GM23338 (cell line): Measurements from ENCODE around the gene RIIAD1. TPM values are rescaled to one million over a fixed set of nuclear protein-coding genes. Genes with fewer than 3 reads are reported as not detected.

ENCODE experiments used
- ATAC-seq: fragments of 200-7000 bp; cut with Tn5 transposase; 3 replicates; pipeline ENCODE4 v1.9.1; 2020
- DNase-seq: peaks from one replicate; pipeline ENCODE4 v3.0.0-alpha.2; 2015; ENCODE audit warnings: low spot score
- H2AFZ ChIP-seq: fragments of 200-600 bp; sonication (generic); 2 replicates; pipeline ENCODE4 v1.8.0; 2016; ENCODE audit warnings: antibody characterized with exemption, mild to moderate bottlenecking, moderate library complexity
- H3F3A ChIP-seq: fragments of 200-600 bp; sonication (generic); replicated peaks from 2 replicates; pipeline ENCODE4 v1.8.0; 2017; ENCODE audit warnings: antibody characterized with exemption, mixed run types, low read depth
- H3K27ac ChIP-seq: fragments of 200-600 bp; sonication (generic); 2 replicates; pipeline ENCODE4 v1.6.1; 2016; ENCODE audit warnings: low read depth
- H3K27me3 ChIP-seq: fragments of 200-600 bp; sonication (generic); 2 replicates; pipeline ENCODE4 v1.8.0; 2016; ENCODE audit warnings: mild to moderate bottlenecking, mixed run types, moderate library complexity; ENCODE audit not compliant: insufficient read depth
- H3K36me3 ChIP-seq: fragments of 200-600 bp; sonication (generic); 2 replicates; pipeline ENCODE4 v1.8.0; 2016; ENCODE audit warnings: mild to moderate bottlenecking; ENCODE audit not compliant: insufficient read depth
- H3K4me1 ChIP-seq: fragments of 200-600 bp; sonication (generic); 2 replicates; pipeline ENCODE4 v1.8.0; 2016; ENCODE audit warnings: mild to moderate bottlenecking, moderate library complexity; ENCODE audit not compliant: insufficient read depth
- H3K4me2 ChIP-seq: fragments of 200-600 bp; sonication (generic); 2 replicates; pipeline ENCODE4 v1.7.1; 2017; ENCODE audit warnings: mixed run types
- H3K4me3 ChIP-seq: fragments of 200-600 bp; sonication (generic); 2 replicates; pipeline ENCODE4 v1.6.1; 2016; ENCODE audit warnings: mixed run types
- H3K79me2 ChIP-seq: fragments of 200-600 bp; sonication (generic); replicated peaks from 2 replicates; pipeline ENCODE4 v1.8.0; 2017; ENCODE audit warnings: mild to moderate bottlenecking; ENCODE audit not compliant: insufficient read depth
- H3K9me2 ChIP-seq: fragments of 200-600 bp; sonication (generic); 2 replicates; pipeline ENCODE4 v1.8.0; 2017; ENCODE audit not compliant: insufficient read depth
- H4K20me1 ChIP-seq: fragments of 200-600 bp; sonication (generic); replicated peaks from 2 replicates; pipeline ENCODE4 v1.8.0; 2017; ENCODE audit warnings: mild to moderate bottlenecking; ENCODE audit not compliant: insufficient read depth
- H3K27ac Mint-ChIP-seq: 2 replicates; pipeline ENCODE4 v1.8.0; 2020; ENCODE audit warnings: inconsistent platforms, mild to moderate bottlenecking, moderate library complexity, mixed read lengths
- H3K27me3 Mint-ChIP-seq: 3 replicates; pipeline ENCODE4 v1.8.0; 2022; ENCODE audit warnings: low read depth, mild to moderate bottlenecking, moderate library complexity, mixed read lengths, inconsistent platforms; ENCODE audit not compliant: insufficient read depth, poor library complexity
- H3K36me3 Mint-ChIP-seq: 3 replicates; pipeline ENCODE4 v1.8.0; 2021; ENCODE audit warnings: low read depth, mild to moderate bottlenecking, inconsistent platforms, moderate library complexity, mixed read lengths
- H3K4me1 Mint-ChIP-seq: 3 replicates; pipeline ENCODE4 v1.8.0; 2020; ENCODE audit warnings: mild to moderate bottlenecking, inconsistent platforms, mixed read lengths
- H3K4me3 Mint-ChIP-seq: 3 replicates; pipeline ENCODE4 v1.8.0; 2021; ENCODE audit warnings: moderate library complexity, mild to moderate bottlenecking, inconsistent platforms, mixed read lengths
- H3K9me3 Mint-ChIP-seq: 3 replicates; pipeline ENCODE4 v1.8.0; 2020; ENCODE audit warnings: moderate library complexity, mild to moderate bottlenecking, inconsistent platforms, mixed read lengths
- EZH2 ChIP-seq: fragments of 200-600 bp; sonication (generic); IDR thresholded peaks from one replicate; pipeline ENCODE4 v1.8.0; 2017; ENCODE audit warnings: antibody characterized with exemption, mild to moderate bottlenecking, low read depth; ENCODE audit not compliant: unreplicated experiment
- EZH2phosphoT487 ChIP-seq: fragments of 200-600 bp; sonication (generic); IDR thresholded peaks from one replicate; pipeline ENCODE4 v1.8.1; 2018; ENCODE audit warnings: antibody characterized with exemption; ENCODE audit not compliant: unreplicated experiment
- JUNB ChIP-seq: IDR thresholded peaks from one replicate; pipeline ENCODE4 v1.6.1; 2016; ENCODE audit warnings: antibody characterized with exemption; ENCODE audit not compliant: unreplicated experiment
- NANOG ChIP-seq: IDR thresholded peaks from 2 replicates; pipeline ENCODE4 v1.6.1; 2016; ENCODE audit warnings: antibody characterized with exemption, borderline replicate concordance
- POLR2AphosphoS5 ChIP-seq: IDR thresholded peaks from 2 replicates; pipeline ENCODE4 v1.6.1; 2016; ENCODE audit warnings: antibody characterized with exemption, low read depth
- ZNF114 ChIP-seq: fragments of 250-450 bp; sonication (Bioruptor Pico); IDR thresholded peaks from 2 replicates; pipeline ENCODE4 v1.5.0; 2020; ENCODE audit warnings: mild to moderate bottlenecking, moderate library complexity
- polyA plus RNA-seq: library from polyadenylated mRNA; unstranded; fragments of >200 nt; fragmentation: Nextera tagmentation; extraction: Ambion mirVana; gene quantifications from 2 replicates; pipeline ENCODE4 v1.2.1, GENCODE V29; 2016
- total RNA-seq: library from RNA; depleted of rRNA; stranded (reverse); fragments of >200 nt; shearing (Covaris generic); gene quantifications from 2 replicates; pipeline ENCODE4 v1.2.3, GENCODE V29; 2014
- TF ChIP-seq, protein P1 (sequence below), 2 experiments: fragments of 200-600 bp in 1 of 2; sonication (generic) in 1 of 2; conservative IDR thresholded peaks; 2 replicates each; pipeline versions ENCODE4 v1.5.1 to v1.6.1; 2016 to 2017; ENCODE audit warnings: antibody characterized with exemption in 2 of 2, low read depth in 2 of 2, mild to moderate bottlenecking in 2 of 2, moderate library complexity in 1 of 2
- TF ChIP-seq, protein P2 (sequence below): IDR thresholded peaks from one replicate; pipeline ENCODE4 v1.6.1; 2018; ENCODE audit warnings: antibody characterized with exemption; ENCODE audit not compliant: unreplicated experiment
- TF ChIP-seq, protein P3 (sequence below): fragments of 250-450 bp; sonication (Bioruptor Pico); IDR thresholded peaks from 2 replicates; pipeline ENCODE4 v1.5.0; 2020; ENCODE audit warnings: mild to moderate bottlenecking, moderate library complexity

The RIIAD1 gene
- total and polyA plus RNA-seq, 2 experiments from 2014 or later = not detected

DNA sequence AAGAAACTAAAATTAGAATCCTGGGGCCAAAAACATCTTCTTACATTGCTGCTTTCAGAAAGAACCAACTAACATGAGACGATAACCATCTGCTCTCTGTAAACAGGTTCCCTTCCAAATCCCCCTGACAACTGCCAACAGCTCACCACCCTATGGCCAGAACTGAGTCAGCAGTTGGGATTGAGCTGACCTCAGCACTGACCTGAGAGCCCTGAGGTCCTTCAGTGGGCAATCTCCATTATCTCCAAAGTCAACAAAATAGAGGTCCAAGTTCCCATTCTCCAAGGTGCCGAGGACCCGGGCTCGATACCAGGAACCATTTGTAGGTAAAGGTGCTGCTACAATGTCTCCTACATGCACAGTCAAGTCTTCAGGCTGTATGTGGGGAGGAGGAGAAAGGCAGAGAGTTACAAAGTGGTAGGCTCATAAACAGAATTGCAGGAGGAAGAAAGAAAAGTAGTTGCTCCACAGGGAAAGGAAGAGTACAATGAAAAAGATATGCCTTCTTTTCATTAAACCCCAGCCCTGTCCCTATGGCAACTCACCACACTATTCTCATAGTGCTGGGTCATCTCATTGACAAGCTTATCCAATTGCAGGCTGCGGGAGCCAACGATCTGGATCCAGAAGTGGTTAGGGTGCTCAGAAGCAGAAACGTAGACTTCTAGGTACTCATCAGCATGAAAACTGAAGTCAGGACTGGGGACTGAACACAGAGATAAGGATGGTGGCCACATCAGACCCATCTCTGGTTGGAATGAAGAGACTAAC is 54.8 kb downstream of the RIIAD1 start (continued):
- TF ChIP-seq, protein P1, sequence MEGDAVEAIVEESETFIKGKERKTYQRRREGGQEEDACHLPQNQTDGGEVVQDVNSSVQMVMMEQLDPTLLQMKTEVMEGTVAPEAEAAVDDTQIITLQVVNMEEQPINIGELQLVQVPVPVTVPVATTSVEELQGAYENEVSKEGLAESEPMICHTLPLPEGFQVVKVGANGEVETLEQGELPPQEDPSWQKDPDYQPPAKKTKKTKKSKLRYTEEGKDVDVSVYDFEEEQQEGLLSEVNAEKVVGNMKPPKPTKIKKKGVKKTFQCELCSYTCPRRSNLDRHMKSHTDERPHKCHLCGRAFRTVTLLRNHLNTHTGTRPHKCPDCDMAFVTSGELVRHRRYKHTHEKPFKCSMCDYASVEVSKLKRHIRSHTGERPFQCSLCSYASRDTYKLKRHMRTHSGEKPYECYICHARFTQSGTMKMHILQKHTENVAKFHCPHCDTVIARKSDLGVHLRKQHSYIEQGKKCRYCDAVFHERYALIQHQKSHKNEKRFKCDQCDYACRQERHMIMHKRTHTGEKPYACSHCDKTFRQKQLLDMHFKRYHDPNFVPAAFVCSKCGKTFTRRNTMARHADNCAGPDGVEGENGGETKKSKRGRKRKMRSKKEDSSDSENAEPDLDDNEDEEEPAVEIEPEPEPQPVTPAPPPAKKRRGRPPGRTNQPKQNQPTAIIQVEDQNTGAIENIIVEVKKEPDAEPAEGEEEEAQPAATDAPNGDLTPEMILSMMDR (conservative IDR thresholded peaks at IDR 0.05; ENCODE audit: low read depth in 2 of 2) = no peak
- no peak for TF ChIP-seq JUNB
- TF ChIP-seq, protein P2, sequence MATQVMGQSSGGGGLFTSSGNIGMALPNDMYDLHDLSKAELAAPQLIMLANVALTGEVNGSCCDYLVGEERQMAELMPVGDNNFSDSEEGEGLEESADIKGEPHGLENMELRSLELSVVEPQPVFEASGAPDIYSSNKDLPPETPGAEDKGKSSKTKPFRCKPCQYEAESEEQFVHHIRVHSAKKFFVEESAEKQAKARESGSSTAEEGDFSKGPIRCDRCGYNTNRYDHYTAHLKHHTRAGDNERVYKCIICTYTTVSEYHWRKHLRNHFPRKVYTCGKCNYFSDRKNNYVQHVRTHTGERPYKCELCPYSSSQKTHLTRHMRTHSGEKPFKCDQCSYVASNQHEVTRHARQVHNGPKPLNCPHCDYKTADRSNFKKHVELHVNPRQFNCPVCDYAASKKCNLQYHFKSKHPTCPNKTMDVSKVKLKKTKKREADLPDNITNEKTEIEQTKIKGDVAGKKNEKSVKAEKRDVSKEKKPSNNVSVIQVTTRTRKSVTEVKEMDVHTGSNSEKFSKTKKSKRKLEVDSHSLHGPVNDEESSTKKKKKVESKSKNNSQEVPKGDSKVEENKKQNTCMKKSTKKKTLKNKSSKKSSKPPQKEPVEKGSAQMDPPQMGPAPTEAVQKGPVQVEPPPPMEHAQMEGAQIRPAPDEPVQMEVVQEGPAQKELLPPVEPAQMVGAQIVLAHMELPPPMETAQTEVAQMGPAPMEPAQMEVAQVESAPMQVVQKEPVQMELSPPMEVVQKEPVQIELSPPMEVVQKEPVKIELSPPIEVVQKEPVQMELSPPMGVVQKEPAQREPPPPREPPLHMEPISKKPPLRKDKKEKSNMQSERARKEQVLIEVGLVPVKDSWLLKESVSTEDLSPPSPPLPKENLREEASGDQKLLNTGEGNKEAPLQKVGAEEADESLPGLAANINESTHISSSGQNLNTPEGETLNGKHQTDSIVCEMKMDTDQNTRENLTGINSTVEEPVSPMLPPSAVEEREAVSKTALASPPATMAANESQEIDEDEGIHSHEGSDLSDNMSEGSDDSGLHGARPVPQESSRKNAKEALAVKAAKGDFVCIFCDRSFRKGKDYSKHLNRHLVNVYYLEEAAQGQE = no peak
- TF ChIP-seq ZNF114 (CRISPR knock-in tag) = no peak

DNA sequence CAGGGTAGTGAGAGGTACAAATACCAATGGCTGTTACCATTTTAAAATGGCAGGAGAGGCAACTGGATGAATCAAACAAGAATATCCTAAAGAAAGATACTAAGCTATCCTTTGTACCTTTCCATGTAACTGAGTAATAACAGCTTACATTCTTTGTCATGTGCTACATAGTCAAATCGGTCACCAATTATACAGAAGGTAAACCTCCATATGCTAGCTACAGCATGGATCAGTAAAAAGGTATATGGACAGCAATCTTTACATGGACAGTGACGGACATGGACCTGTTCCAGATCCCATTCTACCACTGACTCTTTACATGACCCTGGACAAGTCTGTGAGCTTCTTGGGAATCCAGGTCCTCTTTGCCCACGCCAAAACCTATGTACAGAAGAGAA is 55.3 kb downstream of the RIIAD1 start:
- H3K79me2 ChIP-seq = no peaks in the 10 kb centered on the region
- H4K20me1 ChIP-seq = no peaks in the 10 kb centered on the region
- H3K9me2 ChIP-seq = no peaks in the 10 kb centered on the region
- no peak overlapping the region for H3K27ac ChIP-seq
- H3K36me3 ChIP-seq = peaks cover 11% of the 10 kb centered on the region; the same call in 1 of the 2 replicates
- no peaks in the 10 kb centered on the region for H3F3A ChIP-seq
- H3K36me3 Mint-ChIP-seq = peaks cover 29% of the 10 kb centered on the region
- H3K4me1 ChIP-seq = no peaks in the 10 kb centered on the region
- no peak for DNase-seq
- no peak overlapping the region for H2AFZ ChIP-seq
- H3K27me3 Mint-ChIP-seq = no peaks in the 10 kb centered on the region
- no peaks in the 10 kb centered on the region for H3K4me1 Mint-ChIP-seq
- H3K4me2 ChIP-seq = no peak overlapping the region
- no peak overlapping the region for H3K4me3 Mint-ChIP-seq
- no peak for ATAC-seq
- H3K9me3 Mint-ChIP-seq = no peaks in the 10 kb centered on the region
- no peaks in the 10 kb centered on the region for H3K27me3 ChIP-seq
- H3K27ac Mint-ChIP-seq = no peak overlapping the region
- no peak overlapping the region for H3K4me3 ChIP-seq
- TF ChIP-seq, protein P3, sequence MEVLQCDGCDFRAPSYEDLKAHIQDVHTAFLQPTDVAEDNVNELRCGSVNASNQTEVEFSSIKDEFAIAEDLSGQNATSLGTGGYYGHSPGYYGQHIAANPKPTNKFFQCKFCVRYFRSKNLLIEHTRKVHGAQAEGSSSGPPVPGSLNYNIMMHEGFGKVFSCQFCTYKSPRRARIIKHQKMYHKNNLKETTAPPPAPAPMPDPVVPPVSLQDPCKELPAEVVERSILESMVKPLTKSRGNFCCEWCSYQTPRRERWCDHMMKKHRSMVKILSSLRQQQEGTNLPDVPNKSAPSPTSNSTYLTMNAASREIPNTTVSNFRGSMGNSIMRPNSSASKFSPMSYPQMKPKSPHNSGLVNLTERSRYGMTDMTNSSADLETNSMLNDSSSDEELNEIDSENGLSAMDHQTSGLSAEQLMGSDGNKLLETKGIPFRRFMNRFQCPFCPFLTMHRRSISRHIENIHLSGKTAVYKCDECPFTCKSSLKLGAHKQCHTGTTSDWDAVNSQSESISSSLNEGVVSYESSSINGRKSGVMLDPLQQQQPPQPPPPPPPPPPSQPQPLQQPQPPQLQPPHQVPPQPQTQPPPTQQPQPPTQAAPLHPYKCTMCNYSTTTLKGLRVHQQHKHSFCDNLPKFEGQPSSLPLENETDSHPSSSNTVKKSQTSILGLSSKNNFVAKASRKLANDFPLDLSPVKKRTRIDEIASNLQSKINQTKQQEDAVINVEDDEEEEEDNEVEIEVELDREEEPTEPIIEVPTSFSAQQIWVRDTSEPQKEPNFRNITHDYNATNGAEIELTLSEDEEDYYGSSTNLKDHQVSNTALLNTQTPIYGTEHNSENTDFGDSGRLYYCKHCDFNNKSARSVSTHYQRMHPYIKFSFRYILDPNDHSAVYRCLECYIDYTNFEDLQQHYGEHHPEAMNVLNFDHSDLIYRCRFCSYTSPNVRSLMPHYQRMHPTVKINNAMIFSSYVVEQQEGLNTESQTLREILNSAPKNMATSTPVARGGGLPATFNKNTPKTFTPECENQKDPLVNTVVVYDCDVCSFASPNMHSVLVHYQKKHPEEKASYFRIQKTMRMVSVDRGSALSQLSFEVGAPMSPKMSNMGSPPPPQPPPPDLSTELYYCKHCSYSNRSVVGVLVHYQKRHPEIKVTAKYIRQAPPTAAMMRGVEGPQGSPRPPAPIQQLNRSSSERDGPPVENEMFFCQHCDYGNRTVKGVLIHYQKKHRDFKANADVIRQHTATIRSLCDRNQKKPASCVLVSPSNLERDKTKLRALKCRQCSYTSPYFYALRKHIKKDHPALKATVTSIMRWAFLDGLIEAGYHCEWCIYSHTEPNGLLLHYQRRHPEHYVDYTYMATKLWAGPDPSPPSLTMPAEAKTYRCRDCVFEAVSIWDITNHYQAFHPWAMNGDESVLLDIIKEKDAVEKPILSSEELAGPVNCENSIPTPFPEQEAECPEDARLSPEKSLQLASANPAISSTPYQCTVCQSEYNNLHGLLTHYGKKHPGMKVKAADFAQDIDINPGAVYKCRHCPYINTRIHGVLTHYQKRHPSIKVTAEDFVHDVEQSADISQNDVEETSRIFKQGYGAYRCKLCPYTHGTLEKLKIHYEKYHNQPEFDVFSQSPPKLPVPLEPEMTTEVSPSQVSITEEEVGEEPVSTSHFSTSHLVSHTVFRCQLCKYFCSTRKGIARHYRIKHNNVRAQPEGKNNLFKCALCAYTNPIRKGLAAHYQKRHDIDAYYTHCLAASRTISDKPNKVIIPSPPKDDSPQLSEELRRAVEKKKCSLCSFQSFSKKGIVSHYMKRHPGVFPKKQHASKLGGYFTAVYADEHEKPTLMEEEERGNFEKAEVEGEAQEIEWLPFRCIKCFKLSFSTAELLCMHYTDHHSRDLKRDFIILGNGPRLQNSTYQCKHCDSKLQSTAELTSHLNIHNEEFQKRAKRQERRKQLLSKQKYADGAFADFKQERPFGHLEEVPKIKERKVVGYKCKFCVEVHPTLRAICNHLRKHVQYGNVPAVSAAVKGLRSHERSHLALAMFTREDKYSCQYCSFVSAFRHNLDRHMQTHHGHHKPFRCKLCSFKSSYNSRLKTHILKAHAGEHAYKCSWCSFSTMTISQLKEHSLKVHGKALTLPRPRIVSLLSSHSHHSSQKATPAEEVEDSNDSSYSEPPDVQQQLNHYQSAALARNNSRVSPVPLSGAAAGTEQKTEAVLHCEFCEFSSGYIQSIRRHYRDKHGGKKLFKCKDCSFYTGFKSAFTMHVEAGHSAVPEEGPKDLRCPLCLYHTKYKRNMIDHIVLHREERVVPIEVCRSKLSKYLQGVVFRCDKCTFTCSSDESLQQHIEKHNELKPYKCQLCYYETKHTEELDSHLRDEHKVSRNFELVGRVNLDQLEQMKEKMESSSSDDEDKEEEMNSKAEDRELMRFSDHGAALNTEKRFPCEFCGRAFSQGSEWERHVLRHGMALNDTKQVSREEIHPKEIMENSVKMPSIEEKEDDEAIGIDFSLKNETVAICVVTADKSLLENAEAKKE = no peak
- TF ChIP-seq POLR2AphosphoS5 (no peak), NANOG (no peak), EZH2phosphoT487 (no peak), EZH2 (no peak), ZNF114 (CRISPR knock-in tag) (no peak)
- TF ChIP-seq, protein P2 = no peak
